CD4-positive, alpha-beta memory T cell (primary cell): Measurements from ENCODE around the gene RAX. TPM values are rescaled to one million over a fixed set of nuclear protein-coding genes. Genes with fewer than 3 reads are reported as not detected.

Experiments used
- CTCF ChIA-PET: fragments of 350-600 bp; sonication (Branson Sonifier 250); formaldehyde crosslinking; loops from one replicate; lab custom pipeline; 2021; ENCODE audit warnings: inconsistent platforms; ENCODE audit not compliant: partially characterized antibody; lab: Charles Lee
- POLR2A ChIA-PET: fragments of 350-600 bp; sonication (Branson Sonifier 250); formaldehyde crosslinking; loops from one replicate; lab custom pipeline; 2021; ENCODE audit not compliant: partially characterized antibody; lab: Charles Lee
- DNase-seq, 5 donors: peaks; one replicate each; pipeline versions ENCODE4 v3.0.0 to v3.0.0-alpha.2; 2020 to 2022; ENCODE audit warnings: mixed read lengths in 1 of 5
- H3K27ac ChIP-seq: one replicate; pipeline ENCODE4 v1.7.0; 2013; ENCODE audit warnings: low read depth, low read length
- H3K27me3 ChIP-seq: 2 replicates; pipeline ENCODE4 v1.7.0; 2013; ENCODE audit warnings: mild to moderate bottlenecking, low read length, moderate library complexity; ENCODE audit not compliant: insufficient read depth
- H3K36me3 ChIP-seq: 2 replicates; pipeline ENCODE4 v1.7.0; 2013; ENCODE audit warnings: mild to moderate bottlenecking, low read length, moderate library complexity; ENCODE audit not compliant: insufficient read depth
- H3K4me1 ChIP-seq: 2 replicates; pipeline ENCODE4 v1.7.0; 2013; ENCODE audit warnings: mild to moderate bottlenecking, low read length, moderate library complexity; ENCODE audit not compliant: insufficient read depth
- H3K4me3 ChIP-seq, 2 donors: one replicate each; pipeline ENCODE4 v1.7.0; 2013; ENCODE audit warnings: low read length in 2 of 2, mild to moderate bottlenecking in 1 of 2
- H3K9me3 ChIP-seq, 2 donors: one replicate each; pipeline ENCODE4 v1.7.0; 2013; ENCODE audit warnings: low read length in 2 of 2, control low read depth in 1 of 2; ENCODE audit not compliant: control insufficient read depth in 1 of 2
- H3K27ac Mint-ChIP-seq, 7 donors: one replicate each; pipeline ENCODE4 v1.8.0; 2020 to 2021; ENCODE audit warnings: mixed read lengths in 7 of 7, mild to moderate bottlenecking in 6 of 7, inconsistent platforms in 3 of 7, moderate library complexity in 3 of 7
- H3K27me3 Mint-ChIP-seq, 2 donors: one replicate each; pipeline ENCODE4 v1.8.0; 2020 to 2021; ENCODE audit warnings: mixed read lengths in 2 of 2
- H3K36me3 Mint-ChIP-seq, 2 donors: one replicate each; pipeline ENCODE4 v1.8.0; 2020 to 2021; ENCODE audit warnings: mixed read lengths in 2 of 2, inconsistent platforms in 1 of 2, mild to moderate bottlenecking in 1 of 2
- H3K4me1 Mint-ChIP-seq, 4 donors: one replicate each; pipeline ENCODE4 v1.8.0; 2020 to 2021; ENCODE audit warnings: mixed read lengths in 4 of 4, mild to moderate bottlenecking in 1 of 4
- H3K4me3 Mint-ChIP-seq, 8 donors: one replicate each; pipeline ENCODE4 v1.8.0; 2020 to 2021; ENCODE audit warnings: mixed read lengths in 8 of 8, mild to moderate bottlenecking in 7 of 8, moderate library complexity in 6 of 8, inconsistent platforms in 3 of 8
- H3K9me3 Mint-ChIP-seq, 8 donors: one replicate each; pipeline ENCODE4 v1.8.0; 2020 to 2021; ENCODE audit warnings: mixed read lengths in 8 of 8, mild to moderate bottlenecking in 5 of 8, inconsistent platforms in 3 of 8, moderate library complexity in 1 of 8
- intact Hi-C: fragments of 100-400 bp; cut with micrococcal nuclease; formaldehyde crosslinking; loops from one replicate; pipeline ENCODE4 v1.15.1; 2023
- polyA plus RNA-seq, 2 donors: library from polyadenylated mRNA; unstranded; fragments of 300-500 nt; fragmentation: Illumina TruSeq; gene quantifications; one replicate each; pipeline ENCODE4 v1.2.3, GENCODE V29; 2021
- total RNA-seq, 2 experiments: library from RNA; stranded (reverse); gene quantifications; one replicate each; pipeline ENCODE4 v1.2.3, GENCODE V29; 2021

RAX gene
- total and polyA plus RNA-seq, 4 experiments from 2014 or later: not detected

- Mint-ChIP-seq H3K9me3 (no peaks in the 10 kb centered on the region), H3K27ac (no peak overlapping the region), H3K27me3 (peaks cover 29 to 35% of the 10 kb centered on the region in 2 donors), H3K4me3 (no peak overlapping the region), H3K4me1 (no peaks in the 10 kb centered on the region), H3K36me3 (no peaks in the 10 kb centered on the region)
- ChIA-PET POLR2A (no interaction called here), CTCF (interaction anchor here (1.0 to 2.3 kb wide), 6 partner anchors 12 to 175 kb away, joined by 3 to 40 read pairs (median 3); no protein-coding TSS in a partner anchor)
- DNase-seq: peak in 2 of 5 donors; percentile 11 to 18
- Histone ChIP-seq H3K27me3 (no peaks in the 10 kb centered on the region), H3K9me3 (no peaks in the 10 kb centered on the region), H3K36me3 (no peaks in the 10 kb centered on the region), H3K4me3 (no peak overlapping the region), H3K27ac (no peak overlapping the region), H3K4me1 (no peaks in the 10 kb centered on the region)
- intact Hi-C loops: loop anchor here (5.0 kb wide), 1 partner anchor 153 kb away; no protein-coding TSS in a partner anchor
Measured at GRCh38 chr18:59249199-59249774, 24.0 kb downstream of the RAX start.

GRCh38 chr18:59246796-59247195 is 26.5 kb downstream of the RAX start:
- ChIA-PET CTCF (interaction anchor here (1.0 kb wide), 1 partner anchor 156 kb away, joined by 3 read pairs; no protein-coding TSS in a partner anchor), POLR2A (no interaction called here)
- peaks cover 0 to 2% (median 0%) of the 10 kb centered on the region in 8 donors for H3K9me3 Mint-ChIP-seq
- no peaks in the 10 kb centered on the region for H3K9me3 ChIP-seq
- intact Hi-C loops: loop anchor here (5.0 kb wide), 1 partner anchor 156 kb away; no protein-coding TSS in a partner anchor
- DNase-seq: no peak
- H3K27me3 Mint-ChIP-seq: peaks cover 21 to 31% of the 10 kb centered on the region in 2 donors
- no peak overlapping the region for H3K4me3 Mint-ChIP-seq
- no peaks in the 10 kb centered on the region for H3K27me3 ChIP-seq
- no peaks in the 10 kb centered on the region for H3K36me3 Mint-ChIP-seq
- no peak overlapping the region for H3K27ac ChIP-seq
- no peaks in the 10 kb centered on the region for H3K4me1 ChIP-seq
- no peaks in the 10 kb centered on the region for H3K4me1 Mint-ChIP-seq
- H3K36me3 ChIP-seq: no peaks in the 10 kb centered on the region
- no peak overlapping the region for H3K4me3 ChIP-seq
- no peak overlapping the region for H3K27ac Mint-ChIP-seq

- DNase-seq: no peak
- CTCF ChIA-PET: no interaction called here
- H3K27me3 Mint-ChIP-seq: peaks cover 28 to 33% of the 10 kb centered on the region in 2 donors
- H3K9me3 ChIP-seq: no peaks in the 10 kb centered on the region
- H3K27ac ChIP-seq: no peak overlapping the region
- H3K9me3 Mint-ChIP-seq: peaks cover 0 to 4% (median 0%) of the 10 kb centered on the region in 8 donors
- H3K4me3 Mint-ChIP-seq: no peak overlapping the region
- no peaks in the 10 kb centered on the region for H3K4me1 ChIP-seq
- no peak overlapping the region for H3K4me3 ChIP-seq
- no peak overlapping the region for H3K27ac Mint-ChIP-seq
- no peaks in the 10 kb centered on the region for H3K4me1 Mint-ChIP-seq
- H3K36me3 ChIP-seq: no peaks in the 10 kb centered on the region
- POLR2A ChIA-PET: no interaction called here
- H3K27me3 ChIP-seq: no peaks in the 10 kb centered on the region
- H3K36me3 Mint-ChIP-seq: no peaks in the 10 kb centered on the region
- intact Hi-C loops: no loop called here
Measured at GRCh38 chr18:59242906-59243305, 30.3 kb downstream of the RAX start.

GRCh38 chr18:59239642-59240041 is 33.6 kb downstream of the RAX start:
- Mint-ChIP-seq H3K36me3 (no peaks in the 10 kb centered on the region), H3K27ac (no peak overlapping the region), H3K9me3 (peaks cover 0 to 4% (median 0%) of the 10 kb centered on the region in 8 donors), H3K27me3 (peaks cover 14 to 22% of the 10 kb centered on the region in 2 donors), H3K4me1 (no peaks in the 10 kb centered on the region), H3K4me3 (no peak overlapping the region)
- intact Hi-C loops: no loop called here
- no peaks in the 10 kb centered on the region for H3K4me1 ChIP-seq
- CTCF ChIA-PET: no interaction called here
- POLR2A ChIA-PET: no interaction called here
- DNase-seq: no peak
- no peaks in the 10 kb centered on the region for H3K36me3 ChIP-seq
- H3K27ac ChIP-seq: no peak overlapping the region
- H3K4me3 ChIP-seq: no peak overlapping the region
- no peaks in the 10 kb centered on the region for H3K9me3 ChIP-seq
- no peaks in the 10 kb centered on the region for H3K27me3 ChIP-seq

- H3K9me3 ChIP-seq: no peaks in the 10 kb centered on the region
- H3K4me1 ChIP-seq: no peaks in the 10 kb centered on the region
- no peaks in the 10 kb centered on the region for H3K4me1 Mint-ChIP-seq
- ChIA-PET POLR2A (no interaction called here), CTCF (no interaction called here)
- no peak overlapping the region for H3K4me3 Mint-ChIP-seq
- H3K36me3 ChIP-seq: no peaks in the 10 kb centered on the region
- no peak overlapping the region for H3K4me3 ChIP-seq
- intact Hi-C loops: no loop called here
- peaks cover 12 to 22% of the 10 kb centered on the region in 2 donors for H3K27me3 Mint-ChIP-seq
- peaks cover 0 to 4% (median 0%) of the 10 kb centered on the region in 8 donors for H3K9me3 Mint-ChIP-seq
- no peak overlapping the region for H3K27ac ChIP-seq
- no peaks in the 10 kb centered on the region for H3K27me3 ChIP-seq
- no peak for DNase-seq
- H3K36me3 Mint-ChIP-seq: no peaks in the 10 kb centered on the region
- no peak overlapping the region for H3K27ac Mint-ChIP-seq
Measured at GRCh38 chr18:59238385-59238784, 34.9 kb downstream of the RAX start.

GRCh38 chr18:59233017-59233410 is 40.2 kb downstream of the RAX start:
- H3K4me3 Mint-ChIP-seq: no peak overlapping the region
- H3K27me3 ChIP-seq: no peaks in the 10 kb centered on the region
- H3K4me3 ChIP-seq: no peak overlapping the region
- peaks cover 0 to 2% (median 0%) of the 10 kb centered on the region in 8 donors for H3K9me3 Mint-ChIP-seq
- no peaks in the 10 kb centered on the region for H3K9me3 ChIP-seq
- ChIA-PET POLR2A (no interaction called here), CTCF (no interaction called here)
- no peak for DNase-seq
- no peaks in the 10 kb centered on the region for H3K36me3 ChIP-seq
- no peak overlapping the region for H3K27ac ChIP-seq
- peaks cover 15 to 25% of the 10 kb centered on the region in 2 donors for H3K27me3 Mint-ChIP-seq
- H3K27ac Mint-ChIP-seq: no peak overlapping the region
- H3K36me3 Mint-ChIP-seq: no peaks in the 10 kb centered on the region
- H3K4me1 Mint-ChIP-seq: no peaks in the 10 kb centered on the region
- no peaks in the 10 kb centered on the region for H3K4me1 ChIP-seq
- intact Hi-C loops: no loop called here

GRCh38 chr18:59232309-59233016 is 40.8 kb downstream of the RAX start:
- Mint-ChIP-seq H3K36me3 (no peaks in the 10 kb centered on the region), H3K4me3 (no peak overlapping the region), H3K27me3 (peaks cover 15 to 26% of the 10 kb centered on the region in 2 donors), H3K9me3 (no peaks in the 10 kb centered on the region), H3K4me1 (no peaks in the 10 kb centered on the region), H3K27ac (no peak overlapping the region)
- H3K4me3 ChIP-seq: no peak overlapping the region
- ChIA-PET CTCF (interaction anchor here (1.1 kb wide), 1 partner anchor 31 kb away, joined by 3 read pairs; no protein-coding TSS in a partner anchor), POLR2A (no interaction called here)
- intact Hi-C loops: no loop called here
- H3K27me3 ChIP-seq: no peaks in the 10 kb centered on the region
- no peaks in the 10 kb centered on the region for H3K36me3 ChIP-seq
- no peak for DNase-seq
- H3K9me3 ChIP-seq: no peaks in the 10 kb centered on the region
- no peaks in the 10 kb centered on the region for H3K4me1 ChIP-seq
- H3K27ac ChIP-seq: no peak overlapping the region
